K562 (cell line): ENCODE results near the gene SOWAHA.

Source experiments
- CBX3 ChIP-seq, 2 experiments: IDR thresholded peaks; 1 replicate in 1 of 2; 2 replicates in 1 of 2; pipeline ENCODE4 v1.6.1; 2012; ENCODE audit warnings: inconsistent platforms in 2 of 2, low read length in 2 of 2, borderline replicate concordance in 1 of 2, control low read depth in 1 of 2
- CHD4 ChIP-seq: fragments of 200-600 bp; sonication (generic); IDR thresholded peaks from 3 replicates; pipeline ENCODE4 v1.6.1; 2012; ENCODE audit warnings: low read depth, mild to moderate bottlenecking, mixed read lengths, low read length, inconsistent platforms; ENCODE audit not compliant: insufficient read depth, insufficient replicate concordance, poor library complexity, severe bottlenecking
- MAFF ChIP-seq: IDR thresholded peaks from 2 replicates; pipeline ENCODE4 v1.6.1; 2012; ENCODE audit warnings: low read length, improper control_type of control experiment
- NR4A1 ChIP-seq, 2 experiments: fragments of 250-450 bp in 1 of 2; fragments of 450-650 bp in 1 of 2; sonication (Bioruptor Pico) in 1 of 2; IDR thresholded peaks; 2 replicates each; pipeline versions ENCODE4 v1.4.0 to v1.6.1; 2016 to 2020; ENCODE audit warnings: mild to moderate bottlenecking in 2 of 2, missing compliant biosample characterization in 1 of 2, missing genetic modification characterization in 1 of 2, moderate library complexity in 1 of 2
- POLR2A ChIP-seq: fragments of 450-650 bp; conservative IDR thresholded peaks from 2 replicates; pipeline ENCODE4 v1.6.1; 2016
- STAG1 ChIP-seq: sonication (generic); formaldehyde crosslinking; IDR thresholded peaks from 2 replicates; pipeline ENCODE4 v1.5.0; 2020; ENCODE audit warnings: missing genetic modification reagents, borderline replicate concordance
- ZNF551 ChIP-seq: fragments of 250-450 bp; sonication (Bioruptor Pico); IDR thresholded peaks from 2 replicates; pipeline ENCODE4 v1.5.0; 2021; ENCODE audit warnings: mild to moderate bottlenecking, moderate library complexity
- TF ChIP-seq, protein P1 (sequence below): fragments of 250-450 bp; sonication (Bioruptor Pico); IDR thresholded peaks from 2 replicates; pipeline ENCODE4 v1.5.0; 2020; ENCODE audit warnings: mild to moderate bottlenecking, borderline replicate concordance
- TF ChIP-seq, protein P2 (sequence below): fragments of 250-450 bp; sonication (Bioruptor Pico); IDR thresholded peaks from 2 replicates; pipeline ENCODE4 v1.5.0; 2021; ENCODE audit warnings: mild to moderate bottlenecking, borderline replicate concordance

GRCh38 chr5:132778856-132779255 is 34.2 kb upstream of the SOWAHA start:
- TF ChIP-seq, protein P1, sequence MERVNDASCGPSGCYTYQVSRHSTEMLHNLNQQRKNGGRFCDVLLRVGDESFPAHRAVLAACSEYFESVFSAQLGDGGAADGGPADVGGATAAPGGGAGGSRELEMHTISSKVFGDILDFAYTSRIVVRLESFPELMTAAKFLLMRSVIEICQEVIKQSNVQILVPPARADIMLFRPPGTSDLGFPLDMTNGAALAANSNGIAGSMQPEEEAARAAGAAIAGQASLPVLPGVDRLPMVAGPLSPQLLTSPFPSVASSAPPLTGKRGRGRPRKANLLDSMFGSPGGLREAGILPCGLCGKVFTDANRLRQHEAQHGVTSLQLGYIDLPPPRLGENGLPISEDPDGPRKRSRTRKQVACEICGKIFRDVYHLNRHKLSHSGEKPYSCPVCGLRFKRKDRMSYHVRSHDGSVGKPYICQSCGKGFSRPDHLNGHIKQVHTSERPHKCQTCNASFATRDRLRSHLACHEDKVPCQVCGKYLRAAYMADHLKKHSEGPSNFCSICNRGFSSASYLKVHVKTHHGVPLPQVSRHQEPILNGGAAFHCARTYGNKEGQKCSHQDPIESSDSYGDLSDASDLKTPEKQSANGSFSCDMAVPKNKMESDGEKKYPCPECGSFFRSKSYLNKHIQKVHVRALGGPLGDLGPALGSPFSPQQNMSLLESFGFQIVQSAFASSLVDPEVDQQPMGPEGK (CRISPR knock-in tag) = no peak
- no peak for TF ChIP-seq STAG1 (CRISPR knock-in tag)
- TF ChIP-seq ZNF551 (CRISPR knock-in tag) = no peak
- TF ChIP-seq MAFF = no peak
- TF ChIP-seq NR4A1 (CRISPR knock-in tag; IDR thresholded peaks at IDR 0.05) = no peak
- TF ChIP-seq NR4A1 (tag; IDR thresholded peaks at IDR 0.05) = no peak
- no peak for TF ChIP-seq CHD4
- no peak for TF ChIP-seq POLR2A
- TF ChIP-seq, protein P2, sequence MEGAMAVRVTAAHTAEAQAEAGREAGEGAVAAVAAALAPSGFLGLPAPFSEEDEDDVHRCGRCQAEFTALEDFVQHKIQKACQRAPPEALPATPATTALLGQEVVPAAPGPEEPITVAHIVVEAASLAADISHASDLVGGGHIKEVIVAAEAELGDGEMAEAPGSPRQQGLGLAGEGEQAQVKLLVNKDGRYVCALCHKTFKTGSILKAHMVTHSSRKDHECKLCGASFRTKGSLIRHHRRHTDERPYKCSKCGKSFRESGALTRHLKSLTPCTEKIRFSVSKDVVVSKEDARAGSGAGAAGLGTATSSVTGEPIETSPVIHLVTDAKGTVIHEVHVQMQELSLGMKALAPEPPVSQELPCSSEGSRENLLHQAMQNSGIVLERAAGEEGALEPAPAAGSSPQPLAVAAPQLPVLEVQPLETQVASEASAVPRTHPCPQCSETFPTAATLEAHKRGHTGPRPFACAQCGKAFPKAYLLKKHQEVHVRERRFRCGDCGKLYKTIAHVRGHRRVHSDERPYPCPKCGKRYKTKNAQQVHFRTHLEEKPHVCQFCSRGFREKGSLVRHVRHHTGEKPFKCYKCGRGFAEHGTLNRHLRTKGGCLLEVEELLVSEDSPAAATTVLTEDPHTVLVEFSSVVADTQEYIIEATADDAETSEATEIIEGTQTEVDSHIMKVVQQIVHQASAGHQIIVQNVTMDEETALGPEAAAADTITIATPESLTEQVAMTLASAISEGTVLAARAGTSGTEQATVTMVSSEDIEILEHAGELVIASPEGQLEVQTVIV = no peak
- no peak for TF ChIP-seq CBX3 (IDR thresholded peaks at IDR 0.05; ENCODE audit: borderline replicate concordance in 1 of 2, low read length in 2 of 2)
